Effector memory CD4-positive, alpha-beta T cell (primary cell): ENCODE data around the gene SYPL1.

ENCODE experiments used
- DNase-seq, 3 donors: peaks; one replicate each; pipeline ENCODE4 v3.0.0-alpha.2; 2020
- H3K27ac ChIP-seq: 2 replicates; pipeline ENCODE4 v1.7.0; 2013; ENCODE audit warnings: mild to moderate bottlenecking, low read length, moderate library complexity; ENCODE audit not compliant: insufficient read depth, poor library complexity, severe bottlenecking
- H3K27me3 ChIP-seq: replicated peaks from 2 replicates; pipeline ENCODE4 v1.7.0; 2013; ENCODE audit warnings: mild to moderate bottlenecking, low read length; ENCODE audit not compliant: insufficient read depth, control insufficient read depth, poor library complexity, severe bottlenecking
- H3K36me3 ChIP-seq: 2 replicates; pipeline ENCODE4 v1.7.0; 2013; ENCODE audit warnings: mild to moderate bottlenecking, low read length, moderate library complexity; ENCODE audit not compliant: control insufficient read depth, insufficient read depth
- H3K4me1 ChIP-seq: 2 replicates; pipeline ENCODE4 v1.7.0; 2013; ENCODE audit warnings: low read length, mild to moderate bottlenecking; ENCODE audit not compliant: control insufficient read depth, insufficient read depth, poor library complexity, severe bottlenecking
- H3K4me3 ChIP-seq: 2 replicates; pipeline ENCODE4 v1.7.0; 2013; ENCODE audit warnings: low read length, low read depth, mild to moderate bottlenecking; ENCODE audit not compliant: insufficient read depth, poor library complexity, severe bottlenecking
- H3K9me3 ChIP-seq: 2 replicates; pipeline ENCODE4 v1.7.0; 2013; ENCODE audit warnings: mild to moderate bottlenecking, low read length, moderate library complexity; ENCODE audit not compliant: control insufficient read depth

Gene SYPL1

DNA sequence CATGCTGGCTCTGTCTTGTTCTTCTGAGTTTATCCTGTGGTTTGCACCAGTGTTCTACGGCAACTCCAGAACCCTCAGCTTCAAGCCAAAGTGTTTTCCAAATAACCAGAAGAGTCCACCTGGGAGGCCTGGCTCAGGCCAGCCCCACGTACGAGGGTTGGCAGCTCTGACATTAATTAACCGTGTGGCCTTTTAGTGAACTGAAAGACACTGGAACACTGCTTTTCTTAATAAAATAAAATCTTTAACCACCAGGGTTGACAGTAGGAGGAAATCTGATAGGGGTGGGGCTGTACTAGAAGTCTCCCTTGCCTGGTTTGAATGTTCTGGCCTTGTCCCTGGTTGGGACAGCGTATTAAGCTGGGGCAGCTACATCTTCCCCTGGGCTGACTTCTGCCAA lies 64.9 kb downstream of the SYPL1 start:
- Histone ChIP-seq H3K27me3 (no peaks in the 10 kb centered on the region), H3K4me1 (no peaks in the 10 kb centered on the region), H3K36me3 (no peaks in the 10 kb centered on the region), H3K9me3 (no peaks in the 10 kb centered on the region), H3K4me3 (no peak overlapping the region), H3K27ac (no peak overlapping the region)
- DNase-seq, result no peak

DNA sequence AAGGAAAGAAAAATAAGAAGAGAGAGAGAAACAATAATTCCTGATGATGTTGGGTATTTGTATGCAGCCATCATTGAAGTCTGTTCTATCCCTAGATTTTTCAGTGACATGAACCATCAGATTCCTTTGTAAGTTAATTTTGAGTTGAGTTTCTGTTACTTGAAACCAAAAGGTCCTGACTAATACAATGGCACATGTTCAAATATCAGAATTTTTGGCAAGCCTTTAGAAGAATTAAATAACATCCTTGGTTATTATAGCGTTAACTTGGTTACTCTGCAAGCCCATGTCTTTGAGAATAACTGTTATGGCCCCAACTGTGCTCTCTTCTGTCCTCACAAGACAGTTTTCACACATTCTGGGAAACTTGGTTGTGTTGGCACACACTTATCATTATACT lies 66.5 kb downstream of the SYPL1 start:
- no peak overlapping the region for H3K27ac ChIP-seq
- no peaks in the 10 kb centered on the region for H3K9me3 ChIP-seq
- no peaks in the 10 kb centered on the region for H3K27me3 ChIP-seq
- H3K4me3 ChIP-seq, result no peak overlapping the region
- no peaks in the 10 kb centered on the region for H3K36me3 ChIP-seq
- H3K4me1 ChIP-seq, result peaks cover 6% of the 10 kb centered on the region
- DNase-seq, result no peak

DNA sequence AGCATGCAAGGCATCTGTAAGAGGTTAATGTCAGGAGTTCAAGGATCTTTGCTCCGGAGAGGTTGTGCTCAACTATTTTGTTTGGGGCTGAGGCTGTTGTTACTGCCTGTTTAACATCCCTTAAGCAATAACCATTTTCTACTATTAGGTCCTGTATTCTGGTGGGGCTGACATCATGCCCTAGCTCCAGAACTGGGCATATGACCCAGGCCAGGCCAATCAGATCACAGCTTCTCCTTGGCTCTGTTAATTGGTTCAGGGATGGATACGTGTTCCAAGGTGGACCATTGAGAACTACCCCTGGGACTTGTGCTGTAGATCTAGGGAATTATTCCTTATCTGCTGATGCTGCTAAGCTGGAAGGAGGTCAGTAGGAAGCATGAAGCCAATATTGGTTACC lies 67.0 kb downstream of the SYPL1 start:
- no peaks in the 10 kb centered on the region for H3K9me3 ChIP-seq
- no peaks in the 10 kb centered on the region for H3K36me3 ChIP-seq
- peaks cover 6% of the 10 kb centered on the region for H3K4me1 ChIP-seq
- no peaks in the 10 kb centered on the region for H3K27me3 ChIP-seq
- no peak overlapping the region for H3K27ac ChIP-seq
- H3K4me3 ChIP-seq, result no peak overlapping the region
- no peak for DNase-seq

DNA sequence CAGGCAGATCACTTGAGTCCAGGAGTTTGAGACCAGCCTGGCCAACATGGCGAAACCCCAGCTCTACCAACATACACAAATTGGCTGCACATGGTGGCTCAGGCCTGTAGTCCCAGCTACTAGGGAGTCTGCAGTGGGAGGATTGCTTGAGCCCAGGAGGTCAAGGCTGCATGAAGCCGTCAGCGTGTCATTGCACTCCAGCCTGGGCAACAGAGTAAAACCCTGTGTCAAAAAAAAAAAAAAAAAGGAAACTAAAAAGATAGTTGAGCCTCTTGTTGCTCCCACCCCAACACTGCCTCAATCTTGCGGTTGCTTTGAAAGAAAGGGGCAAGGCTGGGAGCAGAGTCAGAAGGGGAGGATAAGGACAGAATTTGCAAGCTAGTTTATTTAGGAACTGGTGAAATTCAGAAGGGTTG lies 69.9 kb downstream of the SYPL1 start:
- no peaks in the 10 kb centered on the region for H3K9me3 ChIP-seq
- no peaks in the 10 kb centered on the region for H3K36me3 ChIP-seq
- H3K4me1 ChIP-seq, result peaks cover 6% of the 10 kb centered on the region
- no peak overlapping the region for H3K27ac ChIP-seq
- DNase-seq, result no peak
- H3K27me3 ChIP-seq, result no peaks in the 10 kb centered on the region
- H3K4me3 ChIP-seq, result no peak overlapping the region

DNA sequence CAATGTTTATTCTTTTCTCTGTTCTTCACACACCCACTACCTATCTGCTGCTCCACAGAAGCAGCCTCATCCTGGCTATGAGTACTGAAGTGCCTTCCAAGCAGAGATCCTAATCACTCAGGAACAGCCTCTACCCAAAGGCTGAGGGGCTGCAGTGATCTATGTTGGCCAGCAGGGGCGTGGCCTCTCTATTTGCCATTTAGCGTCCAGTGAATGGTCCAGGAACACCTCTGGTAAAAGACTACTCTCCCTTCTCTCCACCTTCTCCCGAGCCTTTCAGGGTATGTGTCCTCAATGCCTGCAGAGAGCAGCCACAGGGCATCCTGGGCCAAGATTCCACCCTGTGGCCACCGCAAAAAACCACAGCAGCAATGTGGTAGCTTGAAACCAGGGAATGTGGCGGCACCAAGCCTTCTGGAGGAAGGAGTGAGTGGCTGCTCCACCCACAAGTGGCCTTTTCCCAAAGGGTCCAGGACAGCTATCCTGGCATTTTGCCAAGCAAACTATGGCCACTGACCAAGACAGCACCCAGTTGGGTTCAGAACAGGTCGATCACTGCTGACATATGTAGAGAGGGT lies 70.9 kb downstream of the SYPL1 start:
- peak in 1 of 3 donors; percentile 5 for DNase-seq
- Histone ChIP-seq H3K27ac (no peak overlapping the region), H3K27me3 (no peaks in the 10 kb centered on the region), H3K4me3 (no peak overlapping the region), H3K36me3 (no peaks in the 10 kb centered on the region), H3K9me3 (no peaks in the 10 kb centered on the region), H3K4me1 (peaks cover 6% of the 10 kb centered on the region)
